PC-3 (cell line): ENCODE data around the gene GPS1. TPM values are rescaled to one million over a fixed set of nuclear protein-coding genes. Genes with fewer than 3 reads are reported as not detected.
A peak's percentile ranks its signal among the peaks of the same experiment; 100 is the strongest.

Experiments
- ATAC-seq: fragments of 200-7000 bp; cut with Tn5 transposase; 2 replicates; pipeline ENCODE4 v1.9.1; 2020; ENCODE audit warnings: mild to moderate bottlenecking, moderate library complexity
- BruUV-seq: library from RNA; stranded (reverse); fragments of 400-500 nt; replicated peaks from 2 replicates; lab custom pipeline; 2021; lab: Mats Ljungman, UMichigan
- CTCF ChIA-PET: fragments of 300-600 bp; sonication (Branson Sonifier 250); formaldehyde crosslinking; loops from one replicate; lab custom pipeline; 2022; ENCODE audit warnings: antibody characterized with exemption; lab: Charles Lee
- POLR2A ChIA-PET: fragments of 300-600 bp; sonication (Branson Sonifier 250); formaldehyde crosslinking; loops from one replicate; lab custom pipeline; 2022; ENCODE audit warnings: antibody characterized with exemption; ENCODE audit not compliant: unreplicated experiment; lab: Charles Lee
- DNase-seq: peaks from one replicate; pipeline ENCODE4 v3.0.0-alpha.2; 2015
- H2AFZ ChIP-seq: fragments of 300-600 bp; sonication (generic); 2 replicates; pipeline ENCODE4 v1.6.0; 2016; ENCODE audit warnings: antibody characterized with exemption, low read length
- H3F3A ChIP-seq: fragments of 300-600 bp; sonication (generic); one replicate; pipeline ENCODE4 v1.6.0; 2017; ENCODE audit warnings: antibody characterized with exemption, low read length, control low read depth, mild to moderate bottlenecking; ENCODE audit not compliant: unreplicated experiment
- H3K27ac ChIP-seq: fragments of 300-600 bp; sonication (generic); 2 replicates; pipeline ENCODE4 v1.5.1; 2016; ENCODE audit warnings: mild to moderate bottlenecking, low read length
- H3K27me3 ChIP-seq: fragments of 300-600 bp; sonication (generic); 2 replicates; pipeline ENCODE4 v1.6.1; 2016; ENCODE audit warnings: low read length, mixed read lengths
- H3K36me3 ChIP-seq: fragments of 300-600 bp; sonication (generic); 2 replicates; pipeline ENCODE4 v1.6.1; 2016; ENCODE audit warnings: low read depth, mixed run types, low read length, mixed read lengths
- H3K4me1 ChIP-seq: fragments of 300-600 bp; sonication (generic); 2 replicates; pipeline ENCODE4 v1.5.1; 2016; ENCODE audit warnings: low read length; ENCODE audit not compliant: insufficient read depth
- H3K4me2 ChIP-seq: fragments of 300-600 bp; sonication (generic); 2 replicates; pipeline ENCODE4 v1.6.0; 2016; ENCODE audit warnings: low read length
- H3K4me3 ChIP-seq: fragments of 300-600 bp; sonication (generic); 2 replicates; pipeline ENCODE4 v1.5.1; 2016; ENCODE audit warnings: mild to moderate bottlenecking, low read length, mixed read lengths
- H3K79me2 ChIP-seq: fragments of 300-600 bp; sonication (generic); 2 replicates; pipeline ENCODE4 v1.6.1; 2017; ENCODE audit warnings: low read length, mixed read lengths
- H3K9ac ChIP-seq: fragments of 300-600 bp; sonication (generic); 2 replicates; pipeline ENCODE4 v1.6.0; 2016; ENCODE audit warnings: mild to moderate bottlenecking, low read length
- H3K9me2 ChIP-seq: fragments of 300-600 bp; sonication (generic); replicated peaks from 2 replicates; pipeline ENCODE4 v1.6.1; 2016; ENCODE audit warnings: mixed run types, low read length, mixed read lengths
- H3K9me3 ChIP-seq: fragments of 300-600 bp; sonication (generic); 2 replicates; pipeline ENCODE4 v1.6.1; 2016; ENCODE audit warnings: low read length, mixed read lengths
- H4K20me1 ChIP-seq: fragments of 300-600 bp; sonication (generic); 2 replicates; pipeline ENCODE4 v1.6.1; 2016; ENCODE audit warnings: low read length, mixed read lengths
- EZH2 ChIP-seq: fragments of 300-600 bp; sonication (generic); IDR thresholded peaks from one replicate; pipeline ENCODE4 v1.6.1; 2017; ENCODE audit warnings: antibody characterized with exemption, mild to moderate bottlenecking, low read length; ENCODE audit not compliant: unreplicated experiment
- EZH2phosphoT487 ChIP-seq: fragments of 300-600 bp; sonication (generic); IDR thresholded peaks from 2 replicates; pipeline ENCODE4 v1.6.1; 2018; ENCODE audit warnings: mild to moderate bottlenecking, antibody characterized with exemption, low read length, borderline replicate concordance
- intact Hi-C: fragments of 100-400 bp; cut with micrococcal nuclease; formaldehyde crosslinking; loops from 2 replicates; pipeline ENCODE4 v1.9.0; 2023
- total RNA-seq: library from RNA; depleted of rRNA; stranded (reverse); fragments of >200 nt; gene quantifications from 2 replicates; pipeline ENCODE4 v1.2.3, GENCODE V29; 2014
- TF ChIP-seq, protein P1 (sequence below): fragments of 300-600 bp; sonication (generic); conservative IDR thresholded peaks from 2 replicates; pipeline ENCODE4 v1.5.1; 2017; ENCODE audit warnings: antibody characterized with exemption, low read depth, mild to moderate bottlenecking, low read length

The GPS1 gene
- total RNA-seq, 1 experiment from 2014 or later: 240 TPM

DNA sequence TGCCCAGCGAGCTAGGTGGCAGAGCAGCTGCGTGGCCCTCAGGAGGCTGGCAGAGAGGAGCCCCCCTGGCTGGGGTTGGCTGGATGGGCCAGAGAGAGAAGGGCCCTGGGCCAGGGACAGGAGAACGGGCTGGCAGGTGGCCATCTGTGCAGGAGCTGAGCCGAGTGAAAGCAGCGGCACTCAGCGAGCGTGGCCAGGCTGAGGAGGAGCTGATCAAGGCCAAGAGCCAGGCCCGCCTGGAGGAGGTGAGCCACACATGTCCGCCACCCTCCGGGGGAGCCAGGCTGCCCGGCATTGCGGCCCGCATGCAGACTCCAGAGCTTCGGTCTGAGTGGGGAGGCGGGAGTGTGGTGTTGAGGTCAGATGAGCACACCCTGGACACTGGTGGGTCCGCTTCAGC lies 22.3 kb upstream of the GPS1 start:
- ChIA-PET CTCF (interaction anchor here (0.6 kb wide), 1 partner anchor 8 kb away, joined by 3 read pairs; the partner anchor contains the start of gene DCXR), POLR2A (no interaction called here)
- BruUV-seq: no TSS peak
- Histone ChIP-seq H2AFZ (no peak overlapping the region), H3K27ac (no peak overlapping the region), H3K9ac (no peak overlapping the region), H3K4me2 (no peak overlapping the region), H3K4me1 (peaks cover 11% of the 10 kb centered on the region; the same call in 1 of the 2 replicates), H3F3A (no peaks in the 10 kb centered on the region), H3K4me3 (no peak overlapping the region), H3K36me3 (no peaks in the 10 kb centered on the region), H3K9me2 (no peaks in the 10 kb centered on the region), H3K9me3 (no peaks in the 10 kb centered on the region), H4K20me1 (no peaks in the 10 kb centered on the region), H3K79me2 (peaks cover 5% of the 10 kb centered on the region), H3K27me3 (no peaks in the 10 kb centered on the region)
- no peak for TF ChIP-seq EZH2
- no peak for TF ChIP-seq EZH2phosphoT487
- TF ChIP-seq, protein P1, sequence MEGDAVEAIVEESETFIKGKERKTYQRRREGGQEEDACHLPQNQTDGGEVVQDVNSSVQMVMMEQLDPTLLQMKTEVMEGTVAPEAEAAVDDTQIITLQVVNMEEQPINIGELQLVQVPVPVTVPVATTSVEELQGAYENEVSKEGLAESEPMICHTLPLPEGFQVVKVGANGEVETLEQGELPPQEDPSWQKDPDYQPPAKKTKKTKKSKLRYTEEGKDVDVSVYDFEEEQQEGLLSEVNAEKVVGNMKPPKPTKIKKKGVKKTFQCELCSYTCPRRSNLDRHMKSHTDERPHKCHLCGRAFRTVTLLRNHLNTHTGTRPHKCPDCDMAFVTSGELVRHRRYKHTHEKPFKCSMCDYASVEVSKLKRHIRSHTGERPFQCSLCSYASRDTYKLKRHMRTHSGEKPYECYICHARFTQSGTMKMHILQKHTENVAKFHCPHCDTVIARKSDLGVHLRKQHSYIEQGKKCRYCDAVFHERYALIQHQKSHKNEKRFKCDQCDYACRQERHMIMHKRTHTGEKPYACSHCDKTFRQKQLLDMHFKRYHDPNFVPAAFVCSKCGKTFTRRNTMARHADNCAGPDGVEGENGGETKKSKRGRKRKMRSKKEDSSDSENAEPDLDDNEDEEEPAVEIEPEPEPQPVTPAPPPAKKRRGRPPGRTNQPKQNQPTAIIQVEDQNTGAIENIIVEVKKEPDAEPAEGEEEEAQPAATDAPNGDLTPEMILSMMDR: no peak
- intact Hi-C loops: no loop called here
- no peak for ATAC-seq
- no peak for DNase-seq

DNA sequence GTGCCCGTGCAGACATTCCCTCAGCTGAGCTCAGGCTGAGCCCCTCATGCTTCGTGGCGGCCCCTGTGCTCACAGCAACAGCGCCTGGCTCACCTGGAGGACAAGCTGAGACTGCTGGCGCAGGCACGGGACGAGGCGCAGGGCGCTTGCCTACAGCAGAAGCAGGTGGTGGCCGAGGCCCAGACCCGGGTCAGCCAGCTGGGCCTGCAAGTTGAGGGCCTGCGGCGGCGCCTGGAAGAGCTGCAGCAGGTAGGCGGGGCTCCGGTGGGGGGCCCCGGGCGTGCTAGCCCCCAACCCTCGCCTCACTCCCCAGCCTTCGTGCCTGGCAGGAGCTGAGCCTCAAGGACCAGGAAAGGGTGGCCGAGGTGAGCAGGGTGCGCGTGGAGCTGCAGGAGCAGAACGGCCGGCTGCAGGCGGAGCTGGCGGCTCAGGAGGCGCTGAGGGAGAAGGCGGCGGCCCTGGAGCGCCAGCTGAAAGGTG lies 21.7 kb upstream of the GPS1 start:
- ATAC-seq: peak; percentile 0; the same call in 1 of the 2 replicates
- DNase-seq: no peak
- Histone ChIP-seq H3K4me1 (0 out of 2 replicates have a peak, but pooled peaks cover 8% of the 10 kb centered on the region), H3K9me2 (no peaks in the 10 kb centered on the region), H3K9me3 (no peaks in the 10 kb centered on the region), H4K20me1 (no peaks in the 10 kb centered on the region), H3K9ac (no peak overlapping the region), H3K4me3 (peak overlapping the region; percentile 79; the same call in 1 of the 2 replicates), H3K4me2 (peak overlapping the region; percentile 94; the same call in 1 of the 2 replicates), H3F3A (no peaks in the 10 kb centered on the region), H2AFZ (no peak overlapping the region), H3K27ac (no peak overlapping the region), H3K27me3 (no peaks in the 10 kb centered on the region), H3K36me3 (no peaks in the 10 kb centered on the region), H3K79me2 (no peaks in the 10 kb centered on the region)
- no TSS peak for BruUV-seq
- intact Hi-C loops: no loop called here
- TF ChIP-seq EZH2phosphoT487: no peak
- TF ChIP-seq EZH2: no peak
- TF ChIP-seq, protein P1: no peak
- ChIA-PET POLR2A (no interaction called here), CTCF (interaction anchor here (0.6 kb wide), 1 partner anchor 8 kb away, joined by 3 read pairs; the partner anchor contains the start of gene DCXR)
